T-cell (primary cell): ENCODE measurements around the gene SCN2A. TPM values are rescaled to one million over a fixed set of nuclear protein-coding genes. Genes with fewer than 3 reads are reported as not detected.
"Not testable (repeated sequence)": the region's sequence is repeated elsewhere in the genome, so short reads cannot be mapped to it uniquely, and the experiment has no call there.

Experiments
- ATAC-seq, 4 experiments: fragments of 200-7000 bp in 3 of 4; fragments of 150-1000 bp in 1 of 4; cut with Tn5 transposase; replicated peaks in 1 of 4; 1 replicate in 3 of 4; 2 replicates in 1 of 4; pipeline ENCODE4 v1.10.0; 2021; ENCODE audit warnings: moderate library complexity in 3 of 4, mild to moderate bottlenecking in 2 of 4, moderate number of reproducible peaks in 1 of 4
- CTCF ChIA-PET, 2 donors: fragments of 300-600 bp; sonication (Branson Sonifier 250); formaldehyde crosslinking; loops; one replicate each; lab custom pipeline; 2022; ENCODE audit warnings: antibody characterized with exemption in 2 of 2; lab: Charles Lee
- POLR2A ChIA-PET, 2 donors: fragments of 300-600 bp; sonication (Branson Sonifier 250); formaldehyde crosslinking; loops; one replicate each; lab custom pipeline; 2022; ENCODE audit warnings: antibody characterized with exemption in 2 of 2; lab: Charles Lee
- DNase-seq, 35 experiments: peaks; one replicate each; pipeline versions ENCODE4 v3.0.0 to v3.0.0-alpha.2; 2013 to 2023
- H3K27ac ChIP-seq: one replicate; pipeline ENCODE4 v1.5.1; 2013; ENCODE audit warnings: low read length
- H3K27me3 ChIP-seq, 2 experiments: replicated peaks in 1 of 2; 1 replicate in 1 of 2; 2 replicates in 1 of 2; pipeline versions ENCODE4 v1.6.1 to v1.7.0; 2013; ENCODE audit warnings: low read length in 1 of 2, mixed read lengths in 1 of 2; ENCODE audit not compliant: control insufficient read depth in 2 of 2, insufficient read depth in 2 of 2; ENCODE audit errors: extremely low read depth in 1 of 2
- H3K36me3 ChIP-seq, 2 donors: 1 replicate in 1 of 2; 2 replicates in 1 of 2; pipeline versions ENCODE4 v1.6.1 to v1.7.0; 2013; ENCODE audit warnings: low read length in 1 of 2; ENCODE audit not compliant: control insufficient read depth in 2 of 2, insufficient read depth in 1 of 2; ENCODE audit errors: extremely low read depth in 1 of 2
- H3K4me1 ChIP-seq, 2 experiments: 1 replicate in 1 of 2; 2 replicates in 1 of 2; pipeline versions ENCODE4 v1.6.1 to v1.7.0; 2013; ENCODE audit warnings: low read length in 2 of 2, mixed read lengths in 1 of 2; ENCODE audit not compliant: insufficient read depth in 2 of 2, control insufficient read depth in 1 of 2; ENCODE audit errors: extremely low read depth in 1 of 2
- H3K4me3 ChIP-seq, 2 donors: 1 replicate in 1 of 2; 2 replicates in 1 of 2; pipeline versions ENCODE4 v1.5.1 to v1.7.0; 2013; ENCODE audit warnings: mild to moderate bottlenecking in 2 of 2, low read length in 1 of 2, moderate library complexity in 1 of 2; ENCODE audit not compliant: control insufficient read depth in 1 of 2; ENCODE audit errors: extremely low read depth in 1 of 2
- H3K9me3 ChIP-seq: 2 replicates; pipeline ENCODE4 v1.7.0; 2013
- H3K27ac Mint-ChIP-seq, 2 donors: one replicate each; pipeline ENCODE4 v1.8.0; 2020 to 2021; ENCODE audit warnings: mild to moderate bottlenecking in 2 of 2, mixed read lengths in 2 of 2
- H3K27me3 Mint-ChIP-seq, 2 donors: one replicate each; pipeline ENCODE4 v1.8.0; 2021 to 2022; ENCODE audit warnings: mixed read lengths in 2 of 2
- H3K36me3 Mint-ChIP-seq: one replicate; pipeline ENCODE4 v1.8.0; 2021; ENCODE audit warnings: mixed read lengths
- H3K4me1 Mint-ChIP-seq, 3 donors: one replicate each; pipeline ENCODE4 v1.8.0; 2020 to 2022; ENCODE audit warnings: mixed read lengths in 3 of 3, mild to moderate bottlenecking in 1 of 3
- H3K4me3 Mint-ChIP-seq, 3 donors: one replicate each; pipeline ENCODE4 v1.8.0; 2020 to 2022; ENCODE audit warnings: mild to moderate bottlenecking in 3 of 3, mixed read lengths in 3 of 3, moderate library complexity in 3 of 3
- H3K9me3 Mint-ChIP-seq, 3 donors: one replicate each; pipeline ENCODE4 v1.8.0; 2020 to 2022; ENCODE audit warnings: mixed read lengths in 3 of 3
- WGBS: methylation state at CpG from one replicate; pipeline ENCODE4 v1.1.5; 2013; ENCODE audit warnings: missing lambda C conversion rate; ENCODE audit not compliant: insufficient coverage; 5-methylcytosine and 5-hydroxymethylcytosine counted together
- total RNA-seq, 35 experiments: library from RNA in 6 of 35; stranded (reverse) in 6 of 35; fragments of 120-200 nt in 1 of 35; gene quantifications; one replicate each; pipeline versions ENCODE4 v1.2.1 to v1.2.4 and lab custom pipeline; 2013 to 2026

SCN2A gene
- total RNA-seq, 5 donors from 2014 or later (not counting 1 experiment from before 2014, with no cell fraction given) = not detected

DNA sequence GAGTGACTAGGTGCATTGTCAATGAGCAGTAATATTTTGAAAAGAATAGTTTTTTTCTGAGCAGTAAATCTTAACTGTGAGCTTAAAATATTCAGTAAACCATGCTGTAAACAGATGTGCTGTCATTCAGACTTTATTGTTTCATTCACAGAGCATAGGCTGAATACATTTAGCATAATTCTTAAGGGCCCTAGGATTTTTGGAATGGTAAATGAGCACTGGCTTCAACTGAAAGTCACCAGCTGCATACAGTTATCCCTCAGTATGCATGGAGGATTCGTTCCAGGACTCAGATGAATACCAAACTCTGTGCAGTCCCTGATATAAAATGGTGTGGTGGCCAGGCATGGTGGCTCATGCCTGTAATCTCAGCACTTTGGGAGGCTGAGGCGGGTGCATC is 21.1 kb downstream of the SCN2A start:
- H3K9me3 ChIP-seq, H3K36me3 Mint-ChIP-seq, H3K27ac ChIP-seq, H3K27me3 ChIP-seq, POLR2A ChIA-PET, DNase-seq, H3K4me3 ChIP-seq, H3K4me1 Mint-ChIP-seq, ATAC-seq, H3K9me3 Mint-ChIP-seq, H3K4me1 ChIP-seq, H3K36me3 ChIP-seq, H3K4me3 Mint-ChIP-seq, H3K27me3 Mint-ChIP-seq, H3K27ac Mint-ChIP-seq: not testable (repeated sequence)
- WGBS = 70% methylated on average over 1 of the region's 2 CpGs
- CTCF ChIA-PET = interaction anchor here in 1 of 2 donors (0.6 kb wide), 1 partner anchor 130 kb away, joined by 3 read pairs; no protein-coding TSS in a partner anchor

DNA sequence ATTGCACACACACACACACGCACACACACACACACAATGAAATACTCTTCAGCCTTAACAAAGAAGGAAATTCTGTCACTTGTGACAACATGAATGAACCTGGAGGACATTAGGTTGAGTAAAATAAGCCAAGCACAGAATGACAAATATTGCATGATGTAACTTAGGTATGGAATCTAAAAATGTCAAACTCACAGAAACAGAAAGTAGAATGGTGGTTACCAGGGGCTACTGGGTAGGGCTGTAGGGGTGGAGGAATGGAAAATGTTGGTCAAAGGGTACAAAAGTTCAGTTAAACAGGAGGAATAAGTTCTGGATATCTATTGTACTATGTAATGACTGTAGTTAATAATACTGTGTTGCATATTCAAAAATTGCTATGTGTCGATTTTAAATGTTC is 29.5 kb downstream of the SCN2A start:
- Histone ChIP-seq H3K27ac (no peak overlapping the region), H3K27me3 (no peaks in the 10 kb centered on the region), H3K4me3 (no peak overlapping the region), H3K9me3 (no peaks in the 10 kb centered on the region), H3K4me1 (no peaks in the 10 kb centered on the region), H3K36me3 (no peaks in the 10 kb centered on the region)
- DNase-seq (no peak), ATAC-seq (no peak)
- Mint-ChIP-seq H3K27me3 (peaks cover 0 to 4% of the 10 kb centered on the region in 2 donors), H3K27ac (no peak overlapping the region), H3K36me3 (no peaks in the 10 kb centered on the region), H3K4me3 (no peak overlapping the region), H3K9me3 (no peaks in the 10 kb centered on the region), H3K4me1 (no peaks in the 10 kb centered on the region)
- WGBS = no CpG with 5 or more reads among the region's 2 CpGs
- CTCF ChIA-PET = no interaction called here
- POLR2A ChIA-PET = no interaction called here

DNA sequence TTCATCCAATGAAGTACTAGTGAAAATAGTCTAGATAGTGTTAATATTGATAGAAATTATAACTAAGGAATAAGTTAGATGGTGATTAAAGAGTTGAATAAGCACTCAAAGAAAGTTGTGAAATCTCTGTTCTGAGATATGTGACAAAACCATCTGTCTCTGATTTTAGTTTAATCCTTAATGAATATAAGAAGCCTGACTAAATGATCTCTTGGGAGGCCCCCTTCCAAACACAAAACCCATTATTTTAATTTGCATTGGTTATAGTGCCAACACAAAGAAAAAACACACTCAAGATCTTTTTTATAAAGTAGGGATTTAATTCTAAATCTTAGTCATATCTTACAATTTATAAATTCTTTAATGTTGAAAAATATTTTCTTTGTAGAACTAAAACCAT is 34.0 kb downstream of the SCN2A start:
- CTCF ChIA-PET = no interaction called here
- Histone ChIP-seq H3K36me3 (no peaks in the 10 kb centered on the region), H3K27me3 (no peaks in the 10 kb centered on the region), H3K27ac (no peak overlapping the region), H3K4me3 (no peak overlapping the region), H3K4me1 (no peaks in the 10 kb centered on the region), H3K9me3 (no peaks in the 10 kb centered on the region)
- H3K27me3 Mint-ChIP-seq = no peaks in the 10 kb centered on the region
- peaks cover 0 to 3% (median 0%) of the 10 kb centered on the region in 3 donors for H3K9me3 Mint-ChIP-seq
- DNase-seq (no peak), ATAC-seq (no peak)
- H3K27ac Mint-ChIP-seq = no peak overlapping the region
- H3K4me3 Mint-ChIP-seq = no peak overlapping the region
- POLR2A ChIA-PET = no interaction called here
- no peaks in the 10 kb centered on the region for H3K36me3 Mint-ChIP-seq
- H3K4me1 Mint-ChIP-seq = peaks cover 0 to 6% (median 4%) of the 10 kb centered on the region in 3 donors

DNA sequence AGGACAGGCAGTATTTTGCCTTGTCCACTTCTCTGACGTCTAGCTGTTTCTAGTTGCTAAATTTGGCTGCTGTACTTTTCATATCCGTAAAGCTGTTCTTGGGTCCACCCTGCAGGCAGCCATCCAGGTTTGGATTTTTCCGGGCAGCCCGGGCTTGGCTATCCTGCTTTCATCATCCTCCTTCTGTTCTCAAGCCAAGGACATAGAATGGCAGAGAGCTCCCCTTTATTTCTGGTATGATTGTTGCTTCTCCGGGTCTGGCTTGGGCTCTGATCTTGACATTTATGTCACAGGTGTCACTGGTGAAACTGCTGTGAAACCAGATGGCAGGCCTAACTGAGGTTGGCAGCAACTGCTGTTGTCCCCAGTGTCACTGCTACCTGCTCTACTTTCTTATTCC is 35.5 kb downstream of the SCN2A start:
- H3K9me3 Mint-ChIP-seq = peaks cover 0 to 3% (median 0%) of the 10 kb centered on the region in 3 donors
- no peak overlapping the region for H3K27ac Mint-ChIP-seq
- Histone ChIP-seq H3K27me3 (peaks cover 0 to 2% of the 10 kb centered on the region in 2 experiments), H3K4me3 (no peak overlapping the region), H3K4me1 (no peaks in the 10 kb centered on the region), H3K27ac (no peak overlapping the region), H3K36me3 (no peaks in the 10 kb centered on the region), H3K9me3 (no peaks in the 10 kb centered on the region)
- CTCF ChIA-PET = interaction anchor here in 1 of 2 donors (1.0 kb wide), 1 partner anchor 9 kb away, joined by 3 read pairs; no protein-coding TSS in a partner anchor
- no peaks in the 10 kb centered on the region for H3K27me3 Mint-ChIP-seq
- DNase-seq = no peak
- POLR2A ChIA-PET = no interaction called here
- peaks cover 0 to 6% (median 4%) of the 10 kb centered on the region in 3 donors for H3K4me1 Mint-ChIP-seq
- ATAC-seq = no peak
- no peak overlapping the region for H3K4me3 Mint-ChIP-seq
- 94% methylated on average over 2 of the region's 5 CpGs for WGBS
- no peaks in the 10 kb centered on the region for H3K36me3 Mint-ChIP-seq

DNA sequence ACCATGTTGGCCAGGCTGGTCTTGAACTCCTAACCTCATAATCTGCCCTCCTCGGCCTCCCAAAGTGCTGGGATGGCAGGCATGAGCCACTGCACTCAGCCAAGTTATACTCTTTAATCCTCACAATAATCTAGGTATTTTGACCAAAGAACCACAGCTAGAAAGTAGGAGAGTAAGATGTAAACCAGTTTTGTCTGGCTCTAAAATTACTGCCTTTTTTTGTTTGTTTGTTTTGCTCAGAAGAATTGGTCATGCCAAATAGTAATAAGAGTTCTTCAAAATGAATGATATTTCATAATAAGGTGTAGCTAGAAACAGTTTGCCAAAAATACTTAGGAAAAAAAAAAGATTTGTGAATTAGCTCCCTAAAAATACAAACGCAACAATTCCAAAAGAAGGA is 36.7 kb downstream of the SCN2A start:
- H3K9me3 ChIP-seq = no peaks in the 10 kb centered on the region
- H3K36me3 ChIP-seq = no peaks in the 10 kb centered on the region
- H3K27ac Mint-ChIP-seq = no peak overlapping the region
- DNase-seq = no peak
- H3K27me3 ChIP-seq = peaks cover 0 to 2% of the 10 kb centered on the region in 2 experiments
- no peaks in the 10 kb centered on the region for H3K4me1 ChIP-seq
- no CpG with 5 or more reads among the region's 2 CpGs for WGBS
- H3K27ac ChIP-seq = no peak overlapping the region
- peaks cover 0 to 3% (median 0%) of the 10 kb centered on the region in 3 donors for H3K9me3 Mint-ChIP-seq
- H3K36me3 Mint-ChIP-seq = no peaks in the 10 kb centered on the region
- H3K4me3 ChIP-seq = no peak overlapping the region
- CTCF ChIA-PET = no interaction called here
- ATAC-seq = no peak
- POLR2A ChIA-PET = no interaction called here
- H3K4me3 Mint-ChIP-seq = no peak overlapping the region
- H3K4me1 Mint-ChIP-seq = peaks cover 0 to 6% (median 4%) of the 10 kb centered on the region in 3 donors
- no peaks in the 10 kb centered on the region for H3K27me3 Mint-ChIP-seq

DNA sequence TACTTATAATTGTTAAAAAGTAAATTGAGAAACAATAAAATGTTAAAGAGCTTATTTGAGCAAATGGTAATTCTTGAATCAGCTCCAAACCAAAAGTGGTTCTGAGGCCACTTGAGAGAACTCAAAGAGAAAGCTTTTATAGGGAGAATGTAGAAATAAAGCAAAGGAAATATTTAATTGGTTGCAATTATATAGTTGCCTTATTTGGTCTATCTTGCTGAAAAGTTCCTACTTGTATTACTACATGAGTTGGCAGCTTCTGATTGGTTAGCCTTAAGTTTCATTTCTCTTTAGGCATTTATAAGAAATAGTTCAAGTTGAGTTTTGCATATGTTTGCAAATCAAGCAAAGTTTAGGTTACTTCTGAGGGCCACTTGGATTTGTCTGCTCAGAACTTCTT is 38.1 kb downstream of the SCN2A start:
- Histone ChIP-seq H3K4me1 (no peaks in the 10 kb centered on the region), H3K27ac (no peak overlapping the region), H3K36me3 (no peaks in the 10 kb centered on the region), H3K4me3 (no peak overlapping the region), H3K27me3 (peaks cover 0 to 2% of the 10 kb centered on the region in 2 experiments), H3K9me3 (no peaks in the 10 kb centered on the region)
- Mint-ChIP-seq H3K9me3 (peaks cover 0 to 3% (median 0%) of the 10 kb centered on the region in 3 donors), H3K4me1 (peaks cover 0 to 6% (median 4%) of the 10 kb centered on the region in 3 donors), H3K4me3 (no peak overlapping the region), H3K27me3 (no peaks in the 10 kb centered on the region), H3K27ac (no peak overlapping the region), H3K36me3 (no peaks in the 10 kb centered on the region)
- DNase-seq (no peak), ATAC-seq (no peak)
- ChIA-PET POLR2A (interaction anchor here in 1 of 2 donors (0.5 kb wide), 1 partner anchor 847 kb away, joined by 3 read pairs; no protein-coding TSS in a partner anchor), CTCF (no interaction called here)
